ENCODE results near the gene FOSB. TPM values are rescaled to one million over a fixed set of nuclear protein-coding genes. Genes with fewer than 3 reads are reported as not detected.

Gene FOSB
- total and polyA plus RNA-seq, 9 of the 15 experiments (the other 6 are each of a cell fraction or from before 2014, with no cell fraction given): 0.11 to 2.7 (median 0.73) TPM

GRCh38 chr19:45523642-45524256 is 56.0 kb downstream of the FOSB start (continued):
- no peak for TF ChIP-seq CHAMP1 (IDR thresholded peaks at IDR 0.05)
- TF ChIP-seq RNF219 (CRISPR knock-in tag; IDR thresholded peaks at IDR 0.05): peak; percentile 12; the same call in 1 of the 2 replicates
- no peak for TF ChIP-seq ZNF280A (IDR thresholded peaks at IDR 0.05; ENCODE audit: low read depth, partially characterized antibody)
- no peak for TF ChIP-seq NFXL1 (CRISPR knock-in tag; IDR thresholded peaks at IDR 0.05)
- TF ChIP-seq NCOA6 (IDR thresholded peaks at IDR 0.05): no peak
- TF ChIP-seq TSHZ1 (CRISPR knock-in tag; IDR thresholded peaks at IDR 0.05): no peak
- TF ChIP-seq RNF2 (IDR thresholded peaks at IDR 0.05): no peak
- TF ChIP-seq NBN (IDR thresholded peaks at IDR 0.05; ENCODE audit: low read depth): no peak
- no peak for TF ChIP-seq ZBTB11 (CRISPR knock-in tag; IDR thresholded peaks at IDR 0.05)
- no peak for TF ChIP-seq KLF1 (tag; IDR thresholded peaks at IDR 0.05)
- TF ChIP-seq RBFOX2 (IDR thresholded peaks at IDR 0.05; ENCODE audit: low read depth, low read length): no peak; the same call in 1 of the 2 replicates
- peak; percentile 48; the same call in 1 of the 2 replicates for TF ChIP-seq XRCC5 (IDR thresholded peaks at IDR 0.05; ENCODE audit: low read depth, low read length)
- TF ChIP-seq NCOA2 (IDR thresholded peaks at IDR 0.05; ENCODE audit: partially characterized antibody in 2 of 2): no peak
